BE2C (cell line): Measurements from ENCODE around the gene IQSEC1.

Experiments
- DNase-seq: peaks from one replicate; pipeline ENCODE4 v3.0.0-alpha.2; 2020
- H3K27me3 ChIP-seq: fragments of 250-450 bp; sonication (Bioruptor Pico); 2 replicates; pipeline ENCODE4 v1.5.1; 2020; ENCODE audit warnings: mild to moderate bottlenecking
- H3K36me3 ChIP-seq: fragments of 250-450 bp; sonication (Bioruptor Pico); 2 replicates; pipeline ENCODE4 v1.5.1; 2020; ENCODE audit warnings: mild to moderate bottlenecking
- H3K4me1 ChIP-seq: fragments of 250-450 bp; sonication (Bioruptor Pico); 2 replicates; pipeline ENCODE4 v1.5.1; 2020
- H3K4me3 ChIP-seq: 2 replicates; pipeline ENCODE4 v1.5.1; 2011; ENCODE audit warnings: low read depth, low read length
- H3K9me3 ChIP-seq: fragments of 250-450 bp; sonication (Bioruptor Pico); 2 replicates; pipeline ENCODE4 v1.5.1; 2020
- TF ChIP-seq, protein P1 (sequence below): IDR thresholded peaks from 2 replicates; pipeline ENCODE4 v1.5.1; 2012; ENCODE audit warnings: mild to moderate bottlenecking, low read depth, low read length

The IQSEC1 gene

DNA sequence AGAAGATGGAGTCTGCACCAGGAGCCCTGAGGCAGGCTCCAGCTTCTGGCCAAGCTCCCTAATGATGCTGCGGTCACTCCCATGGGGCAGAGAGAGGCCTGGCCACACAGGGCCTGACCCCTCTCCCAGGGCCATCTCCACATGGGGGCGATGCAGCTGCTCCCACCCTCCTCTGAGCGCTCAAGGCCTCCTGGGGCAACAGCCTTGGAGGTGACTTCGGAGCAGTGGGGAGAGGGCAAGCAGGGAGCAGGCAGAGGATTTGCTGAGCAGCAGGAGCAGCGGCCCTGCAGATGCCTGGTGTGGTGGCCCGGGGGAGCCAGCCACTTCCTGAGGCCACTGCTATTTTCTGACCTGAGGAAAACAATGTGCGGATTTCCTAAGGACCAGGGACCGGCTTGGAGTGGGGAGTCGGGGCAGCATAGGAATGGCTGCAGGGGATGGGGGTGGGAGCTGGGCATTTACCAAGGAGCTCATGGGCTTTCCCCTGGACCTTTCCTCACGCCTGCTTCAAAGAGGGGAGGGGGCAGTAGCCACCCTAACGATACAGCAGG lies 150.3 kb downstream of the IQSEC1 start:
- Histone ChIP-seq H3K9me3 (no peaks in the 10 kb centered on the region), H3K4me1 (no peaks in the 10 kb centered on the region), H3K36me3 (peaks cover 5% of the 10 kb centered on the region), H3K4me3 (no peak overlapping the region), H3K27me3 (no peaks in the 10 kb centered on the region)
- TF ChIP-seq, protein P1, sequence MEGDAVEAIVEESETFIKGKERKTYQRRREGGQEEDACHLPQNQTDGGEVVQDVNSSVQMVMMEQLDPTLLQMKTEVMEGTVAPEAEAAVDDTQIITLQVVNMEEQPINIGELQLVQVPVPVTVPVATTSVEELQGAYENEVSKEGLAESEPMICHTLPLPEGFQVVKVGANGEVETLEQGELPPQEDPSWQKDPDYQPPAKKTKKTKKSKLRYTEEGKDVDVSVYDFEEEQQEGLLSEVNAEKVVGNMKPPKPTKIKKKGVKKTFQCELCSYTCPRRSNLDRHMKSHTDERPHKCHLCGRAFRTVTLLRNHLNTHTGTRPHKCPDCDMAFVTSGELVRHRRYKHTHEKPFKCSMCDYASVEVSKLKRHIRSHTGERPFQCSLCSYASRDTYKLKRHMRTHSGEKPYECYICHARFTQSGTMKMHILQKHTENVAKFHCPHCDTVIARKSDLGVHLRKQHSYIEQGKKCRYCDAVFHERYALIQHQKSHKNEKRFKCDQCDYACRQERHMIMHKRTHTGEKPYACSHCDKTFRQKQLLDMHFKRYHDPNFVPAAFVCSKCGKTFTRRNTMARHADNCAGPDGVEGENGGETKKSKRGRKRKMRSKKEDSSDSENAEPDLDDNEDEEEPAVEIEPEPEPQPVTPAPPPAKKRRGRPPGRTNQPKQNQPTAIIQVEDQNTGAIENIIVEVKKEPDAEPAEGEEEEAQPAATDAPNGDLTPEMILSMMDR: no peak
- DNase-seq: no peak

DNA sequence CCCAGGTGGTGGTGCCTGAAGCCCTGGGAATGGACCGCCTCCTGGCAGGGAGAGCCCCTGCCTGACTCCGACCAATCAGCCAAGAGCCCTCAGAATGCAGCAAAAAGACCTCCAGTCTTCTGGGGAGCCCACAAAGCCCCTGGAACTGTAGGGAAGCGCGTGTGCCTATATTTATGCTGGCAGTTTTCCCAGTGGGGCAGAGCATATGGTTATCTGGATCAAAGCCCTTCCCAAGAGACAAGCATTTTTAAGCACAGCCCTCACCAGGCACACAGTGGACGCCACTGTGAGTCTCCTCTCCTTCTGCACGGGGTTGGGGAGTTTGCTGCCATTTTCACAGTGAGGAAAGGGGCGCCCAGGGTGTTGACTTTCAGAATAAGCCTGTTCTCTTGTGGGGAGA lies 150.9 kb downstream of the IQSEC1 start:
- Histone ChIP-seq H3K27me3 (no peaks in the 10 kb centered on the region), H3K4me1 (no peaks in the 10 kb centered on the region), H3K36me3 (peaks cover 5% of the 10 kb centered on the region), H3K4me3 (no peak overlapping the region), H3K9me3 (no peaks in the 10 kb centered on the region)
- TF ChIP-seq, protein P1: no peak
- DNase-seq: no peak

- Histone ChIP-seq H3K9me3 (no peaks in the 10 kb centered on the region), H3K4me1 (no peaks in the 10 kb centered on the region), H3K36me3 (peaks cover 5% of the 10 kb centered on the region), H3K4me3 (no peak overlapping the region), H3K27me3 (no peaks in the 10 kb centered on the region)
- TF ChIP-seq, protein P1: no peak
- DNase-seq: no peak
Observed at GRCh38 chr3:12921736-12922135, 151.5 kb downstream of the IQSEC1 start.

DNA sequence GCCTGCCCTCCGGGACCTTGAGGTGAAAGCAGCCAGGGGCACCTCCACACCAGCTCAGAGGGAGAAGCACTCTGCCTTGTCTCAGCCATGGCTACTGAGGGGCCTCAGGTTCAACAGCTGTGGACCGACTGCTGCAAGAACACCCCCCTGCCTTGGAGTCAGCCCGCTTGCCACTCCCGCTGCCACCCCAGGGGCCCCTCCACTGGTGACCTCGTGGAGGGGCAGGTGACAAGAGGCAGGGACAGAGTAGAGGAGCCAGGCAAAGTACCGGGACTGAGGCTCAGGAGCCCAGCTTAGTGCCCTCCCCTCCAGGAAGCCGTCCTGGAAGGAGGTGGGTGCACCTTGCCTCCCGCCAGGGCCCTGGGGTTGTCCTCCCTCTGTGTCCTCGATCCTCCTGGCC lies 152.3 kb downstream of the IQSEC1 start:
- no peaks in the 10 kb centered on the region for H3K9me3 ChIP-seq
- H3K4me1 ChIP-seq: no peaks in the 10 kb centered on the region
- no peak overlapping the region for H3K4me3 ChIP-seq
- H3K36me3 ChIP-seq: peaks cover 5% of the 10 kb centered on the region
- TF ChIP-seq, protein P1: no peak
- no peak for DNase-seq
- no peaks in the 10 kb centered on the region for H3K27me3 ChIP-seq

DNA sequence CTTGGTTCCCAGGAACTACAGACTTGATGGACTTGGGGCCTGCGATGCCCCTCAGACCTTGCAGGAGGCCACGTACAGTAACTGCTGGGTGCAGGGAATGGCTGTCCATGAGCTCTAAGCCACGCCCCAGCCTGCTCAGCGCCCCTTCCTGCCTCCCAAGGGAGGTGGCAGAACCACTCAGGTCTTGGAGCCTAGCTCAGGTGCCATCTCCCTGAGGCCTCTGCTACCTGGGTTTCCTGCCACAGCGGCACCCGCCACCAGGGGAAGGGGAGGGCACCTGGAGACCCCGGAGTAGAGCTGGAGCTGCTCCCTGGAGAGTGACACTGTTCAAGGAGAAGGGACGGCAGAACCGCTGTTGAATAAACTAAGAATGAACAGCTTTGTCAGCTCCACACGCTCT lies 154.0 kb downstream of the IQSEC1 start:
- H3K36me3 ChIP-seq: peaks cover 5% of the 10 kb centered on the region
- H3K9me3 ChIP-seq: no peaks in the 10 kb centered on the region
- TF ChIP-seq, protein P1: no peak
- no peak for DNase-seq
- no peaks in the 10 kb centered on the region for H3K27me3 ChIP-seq
- H3K4me3 ChIP-seq: no peak overlapping the region
- H3K4me1 ChIP-seq: no peaks in the 10 kb centered on the region

- no peaks in the 10 kb centered on the region for H3K9me3 ChIP-seq
- TF ChIP-seq, protein P1: no peak
- no peak for DNase-seq
- H3K36me3 ChIP-seq: peaks cover 5% of the 10 kb centered on the region
- H3K4me3 ChIP-seq: no peak overlapping the region
- H3K4me1 ChIP-seq: no peaks in the 10 kb centered on the region
- no peaks in the 10 kb centered on the region for H3K27me3 ChIP-seq
Observed at GRCh38 chr3:12918231-12918630, 155.0 kb downstream of the IQSEC1 start.
